Non-pigmented ciliary epithelial cell (primary cell): Measurements from ENCODE around the gene TTPAL.

Source experiments
- DNase-seq: peaks from one replicate; pipeline ENCODE4 v3.0.0-alpha.2; 2010; ENCODE audit warnings: low read depth

The TTPAL gene

GRCh38 chr20:44442298-44443070 lies 33.2 kb upstream of the TTPAL start:
- DNase-seq, result no peak

DNA sequence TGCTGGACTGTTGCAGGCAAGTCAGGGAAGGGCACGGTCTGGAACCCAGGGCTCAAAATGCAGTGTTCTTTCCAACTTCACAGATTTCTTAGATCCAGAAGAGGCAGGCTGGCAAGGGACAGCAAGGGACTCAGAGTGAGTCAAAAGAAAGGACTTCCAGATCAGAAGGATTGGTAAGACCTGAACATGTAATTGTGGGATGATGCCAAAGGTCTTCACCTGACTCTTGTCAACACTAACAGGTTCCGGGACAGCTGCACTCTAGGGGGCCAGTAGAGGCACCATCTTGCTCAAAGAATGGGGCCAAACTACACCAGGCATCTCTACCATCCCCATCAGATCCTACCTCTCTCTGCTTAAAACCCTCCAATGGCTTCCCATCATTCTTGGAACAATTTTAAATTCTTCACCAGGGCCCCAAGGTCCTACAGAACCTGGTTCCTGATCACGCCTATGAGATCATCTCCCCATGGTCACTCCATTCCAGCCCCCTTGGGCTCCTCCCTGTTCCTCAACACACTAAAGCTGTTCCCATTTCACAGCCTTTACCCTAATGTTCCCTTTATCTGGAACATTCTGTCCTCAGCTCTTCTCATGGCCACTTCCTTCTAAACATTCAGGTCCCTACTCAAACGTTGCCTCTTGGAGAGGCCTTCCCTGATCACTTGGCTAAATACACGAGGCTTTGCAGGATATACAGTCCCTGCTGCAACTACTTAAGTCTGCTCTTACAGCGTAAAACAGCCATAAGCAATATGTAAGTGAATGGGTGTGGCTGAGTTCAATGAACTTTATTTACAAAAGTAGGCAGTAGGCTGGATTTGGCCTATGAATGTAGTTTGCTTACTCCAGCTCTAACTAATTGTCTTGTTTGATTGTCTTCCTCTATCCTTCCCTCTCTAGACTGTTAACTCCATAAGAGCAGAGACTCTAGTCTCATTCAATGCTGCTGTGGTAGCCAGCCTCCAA lies 29.6 kb upstream of the TTPAL start:
- no peak for DNase-seq

DNA sequence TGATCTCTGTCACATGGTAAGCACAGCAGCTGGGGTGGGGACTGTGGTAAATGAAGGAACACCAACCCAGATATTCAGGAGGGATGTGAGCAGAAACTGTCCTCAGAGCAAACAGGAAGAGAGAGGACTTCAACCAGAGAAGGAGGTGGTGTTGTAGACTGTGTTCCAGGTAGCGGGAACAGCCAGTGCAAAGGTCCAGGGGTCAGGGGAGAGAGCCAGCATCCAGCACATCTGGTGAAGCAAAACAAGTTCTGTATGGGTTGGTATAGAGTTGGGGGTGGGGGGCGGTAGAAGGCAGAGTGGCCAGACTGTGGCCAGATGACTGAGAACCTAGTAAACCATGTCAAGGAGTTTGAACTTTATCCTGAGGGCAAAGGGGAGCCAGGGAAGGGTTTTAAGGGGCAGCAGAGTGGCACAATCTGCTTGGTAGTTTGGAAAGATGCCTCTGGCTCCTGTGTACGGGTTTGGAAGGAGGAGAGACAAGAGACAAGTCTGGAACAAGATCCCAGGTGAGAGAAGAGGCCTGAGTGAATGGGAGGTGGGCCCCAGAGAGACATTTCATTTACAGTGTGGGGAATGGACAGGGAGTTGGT lies 27.8 kb upstream of the TTPAL start:
- no peak for DNase-seq

- no peak for DNase-seq
These were observed 26.7 kb upstream of the TTPAL start for GRCh38 chr20:44448753-44449546.

DNA sequence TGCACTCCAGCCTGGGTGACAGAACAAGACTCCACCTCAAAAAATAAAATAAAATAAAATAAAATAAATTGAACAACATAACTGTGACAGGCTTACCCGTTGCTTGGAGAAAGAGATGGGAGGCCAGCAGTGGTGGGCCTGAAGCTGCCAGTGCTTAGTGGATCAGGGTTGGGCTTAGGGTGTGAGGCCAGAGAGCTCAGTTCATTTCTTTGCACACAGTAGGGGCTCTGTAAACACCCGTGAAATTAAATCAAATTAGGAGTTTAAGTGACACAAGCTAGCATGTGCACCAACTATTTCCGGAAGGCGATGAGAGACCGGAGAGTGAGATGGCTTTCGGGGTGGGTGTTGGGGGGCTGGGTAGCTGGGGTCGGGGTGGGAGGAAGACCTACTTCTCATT lies 25.8 kb upstream of the TTPAL start:
- no peak for DNase-seq

DNA sequence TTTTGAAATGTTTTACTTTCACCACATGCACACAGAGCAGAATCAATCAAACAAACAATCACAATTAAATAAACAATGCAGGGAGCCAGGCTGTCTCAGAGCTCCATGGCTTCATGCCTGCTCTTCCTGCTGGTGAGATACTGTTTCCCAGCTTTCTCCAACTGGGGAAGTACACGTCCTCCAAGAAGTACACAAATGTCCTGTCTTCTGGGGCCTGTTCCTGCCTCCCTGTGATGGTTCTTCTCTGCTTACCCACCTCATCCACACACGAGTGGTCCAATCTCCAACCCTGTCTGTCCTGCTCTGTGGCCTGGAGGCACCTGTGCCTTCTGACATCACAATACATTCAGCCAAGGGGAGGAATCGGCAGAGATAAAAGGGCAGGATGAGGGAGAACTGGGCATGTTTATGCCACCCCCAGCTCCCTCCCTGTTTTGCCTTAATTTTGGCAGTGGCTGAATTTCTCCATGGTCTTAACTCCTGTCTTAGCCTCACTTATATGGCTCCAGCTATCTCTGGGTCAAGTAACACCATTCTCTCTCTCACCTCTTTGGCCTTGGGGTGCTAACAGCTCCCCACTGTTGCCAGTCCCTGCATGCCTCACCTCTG lies 25.3 kb upstream of the TTPAL start:
- DNase-seq, result no peak

DNA sequence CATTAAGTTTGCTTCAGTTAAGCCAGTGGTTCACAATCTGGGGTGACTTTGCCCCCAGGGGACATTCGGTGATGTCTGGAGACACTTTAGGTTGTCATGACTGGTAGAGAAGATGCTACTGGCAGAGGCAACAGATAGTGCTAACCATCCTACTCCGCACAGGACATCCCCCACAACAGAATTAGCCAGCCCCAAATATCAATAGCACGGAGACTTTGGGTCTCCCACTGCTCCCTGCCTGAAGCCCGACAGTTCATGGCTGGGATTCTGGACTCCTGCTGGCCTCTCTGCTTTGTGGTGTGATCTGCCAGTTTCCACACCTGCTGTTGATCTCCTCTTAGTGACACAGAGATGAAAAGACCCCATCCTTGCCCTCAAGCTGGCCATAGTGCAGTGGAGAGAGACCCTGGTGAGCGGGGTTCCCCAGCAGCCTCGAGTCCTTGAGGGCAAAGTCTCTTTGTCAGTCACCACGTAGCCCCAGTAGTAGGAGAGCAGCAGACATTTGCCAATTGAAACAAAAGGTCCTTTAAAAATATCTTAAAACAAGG lies 24.7 kb upstream of the TTPAL start:
- no peak for DNase-seq

DNA sequence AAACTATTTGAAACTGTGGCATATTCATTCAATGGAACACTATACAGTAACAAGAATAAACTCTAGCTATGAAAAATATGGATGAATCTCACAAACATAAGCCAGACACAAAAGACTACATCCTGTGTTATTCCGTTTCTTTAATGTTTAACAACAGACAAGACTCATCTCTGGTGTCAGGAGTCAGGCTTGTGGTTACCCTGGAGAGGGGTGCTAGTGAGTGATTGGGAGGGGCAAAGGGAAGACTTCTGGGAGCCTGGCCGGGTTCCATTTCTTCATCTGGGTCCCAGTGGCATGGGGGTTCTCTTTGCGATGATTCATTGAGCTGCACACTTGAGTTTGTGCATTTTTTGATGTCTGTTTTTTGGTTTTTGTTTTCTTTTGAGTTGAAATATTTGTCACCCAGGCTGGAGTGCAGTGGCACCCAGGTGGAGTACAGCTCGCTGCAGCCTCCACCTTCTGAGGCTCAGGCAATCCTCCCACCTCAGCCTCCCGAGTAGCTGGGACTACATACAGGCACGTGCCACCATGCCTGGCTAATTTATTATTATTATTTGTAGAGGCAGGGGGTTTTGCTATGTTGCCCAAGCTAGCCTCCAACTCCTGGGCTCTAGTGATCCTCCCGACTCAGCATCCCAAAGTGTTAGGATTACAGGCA lies 21.2 kb upstream of the TTPAL start:
- DNase-seq, result no peak

DNA sequence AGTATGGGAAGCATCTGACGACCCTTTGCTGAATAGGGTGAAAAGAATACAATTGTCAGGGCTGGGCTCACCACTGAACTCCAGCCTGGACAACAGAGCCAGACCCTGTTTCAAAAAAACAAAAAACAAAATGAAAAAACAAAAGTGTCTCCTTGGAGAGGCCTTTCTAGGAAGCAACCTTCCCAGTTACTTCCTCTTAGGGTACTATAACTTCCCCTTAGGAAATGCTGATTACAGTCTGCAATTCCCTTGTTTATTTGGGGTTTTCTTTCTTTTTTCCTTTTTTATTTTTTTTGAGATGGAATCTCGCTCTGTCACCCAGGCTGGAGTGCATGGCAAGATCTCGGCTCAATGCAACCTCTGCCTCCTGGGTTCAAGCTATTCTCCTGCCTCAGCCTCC lies 20.5 kb upstream of the TTPAL start:
- no peak for DNase-seq

GRCh38 chr20:44456611-44457010 lies 19.1 kb upstream of the TTPAL start:
- DNase-seq, result no peak

- no peak for DNase-seq
These were observed 18.7 kb upstream of the TTPAL start for GRCh38 chr20:44457016-44457415.

DNA sequence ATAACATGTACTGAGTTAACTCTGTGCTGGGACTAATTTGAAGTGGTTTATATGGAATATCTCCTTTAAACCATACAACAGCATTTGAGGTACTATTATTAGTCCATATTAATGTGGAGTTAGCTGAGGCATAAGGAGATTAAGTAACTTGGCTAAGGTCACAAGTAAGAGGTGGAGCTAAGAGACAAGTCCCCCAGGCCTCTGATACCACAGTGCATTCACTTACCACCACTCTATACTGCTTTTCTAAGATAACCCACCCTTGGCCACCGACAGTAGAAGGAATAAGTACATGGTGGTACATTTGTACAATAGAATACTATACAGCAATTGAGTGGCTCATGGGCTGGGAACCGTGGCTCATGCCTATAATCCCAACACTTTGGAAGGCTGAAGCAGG lies 16.4 kb upstream of the TTPAL start:
- no peak for DNase-seq

GRCh38 chr20:44460795-44461141 lies 14.9 kb upstream of the TTPAL start:
- DNase-seq, result no peak

- DNase-seq, result no peak
These were observed 14.4 kb upstream of the TTPAL start for GRCh38 chr20:44461142-44461802.

- no peak for DNase-seq
These were observed 13.9 kb upstream of the TTPAL start for GRCh38 chr20:44461803-44462174.

- DNase-seq, result no peak
These were observed 12.2 kb upstream of the TTPAL start for GRCh38 chr20:44463466-44463865.

DNA sequence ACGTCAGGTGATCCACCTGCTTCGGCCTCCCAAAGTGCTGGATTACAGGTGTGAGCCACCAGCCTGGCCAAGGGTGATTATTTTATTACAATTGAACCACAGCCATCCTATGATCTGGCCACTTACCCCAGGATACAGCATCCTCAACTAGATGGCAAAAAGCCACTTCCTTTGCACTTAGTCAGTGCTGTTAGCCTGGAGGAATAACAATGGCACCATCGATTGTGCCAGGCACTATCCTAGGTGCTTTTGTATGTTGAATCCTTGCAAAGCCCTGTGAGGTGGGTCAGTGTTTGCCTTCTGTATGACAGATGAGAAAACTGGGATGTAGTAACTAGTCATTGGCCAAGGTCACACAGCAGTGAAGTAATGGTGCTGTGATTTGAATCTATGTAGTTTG lies 11.2 kb upstream of the TTPAL start:
- no peak for DNase-seq

DNA sequence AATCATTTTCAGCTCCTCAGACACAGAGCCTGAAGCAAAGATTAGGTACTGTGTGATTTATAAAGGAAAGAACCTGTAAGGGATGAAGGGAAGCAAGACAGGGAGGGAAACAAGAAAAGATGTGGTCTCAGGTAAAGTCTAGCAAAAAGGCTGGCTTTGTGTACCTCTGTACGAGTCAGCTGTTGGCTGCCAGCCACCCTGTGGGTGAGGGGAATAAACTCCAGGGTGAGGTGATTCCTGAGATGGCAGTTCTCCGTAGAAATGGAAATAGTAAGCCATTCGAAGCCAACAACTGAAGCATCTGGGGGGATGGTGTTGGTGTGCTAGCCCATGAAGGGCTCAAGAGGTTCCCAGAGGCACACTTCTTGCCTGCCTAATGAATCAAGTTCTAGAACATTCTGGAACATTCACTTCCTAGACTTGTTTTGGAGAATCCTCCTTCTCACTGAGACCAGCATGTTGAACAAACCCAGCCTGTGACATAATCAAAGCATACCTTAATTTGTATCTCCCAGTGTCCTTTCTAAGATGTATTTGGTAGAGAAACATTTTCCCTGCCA lies 10.6 kb upstream of the TTPAL start:
- DNase-seq, result no peak

DNA sequence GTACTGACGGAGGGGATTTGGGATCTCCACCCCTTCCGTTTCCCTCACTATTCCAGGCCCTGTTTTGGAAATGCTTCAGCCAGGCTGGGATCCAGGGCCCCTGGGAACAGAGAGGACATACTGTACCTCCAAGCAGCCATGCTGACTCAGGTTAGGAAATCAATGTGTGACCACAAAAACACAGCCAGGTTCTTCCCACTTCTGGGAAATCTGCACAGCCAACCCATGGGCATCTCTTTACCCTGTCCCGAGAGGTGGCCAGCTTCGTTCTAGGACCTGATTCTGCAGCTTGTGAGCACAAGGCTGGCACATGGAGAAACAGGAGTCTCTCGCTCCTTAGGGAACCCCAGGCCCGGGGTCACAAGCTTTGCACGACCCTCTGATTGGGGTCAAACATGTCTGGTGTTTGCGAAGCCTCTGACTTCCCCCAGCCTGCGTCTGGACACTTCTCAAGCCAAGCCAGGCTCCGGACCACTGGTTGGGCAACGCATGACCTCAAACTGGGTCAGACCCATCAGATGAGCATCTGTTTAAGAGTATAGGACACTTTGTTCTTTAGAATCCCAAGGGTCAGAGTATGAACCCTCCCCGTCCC lies 8.3 kb upstream of the TTPAL start:
- no peak for DNase-seq
